OCI-LY3 (cell line): Measurements from ENCODE around the gene TSPAN9.

Source experiments
- EZH2phosphoT487 ChIP-seq: fragments of 200-600 bp; shearing (Covaris generic); IDR thresholded peaks from 2 replicates; pipeline ENCODE4 v1.6.1; 2018; ENCODE audit warnings: antibody characterized with exemption, mixed run types, low read depth
- TF ChIP-seq, protein P1 (sequence below): fragments of 200-600, 300-600 bp; sonication (generic); IDR thresholded peaks from 2 replicates; pipeline ENCODE4 v1.5.1; 2014; ENCODE audit warnings: antibody characterized with exemption, low read length, low read depth

DNA sequence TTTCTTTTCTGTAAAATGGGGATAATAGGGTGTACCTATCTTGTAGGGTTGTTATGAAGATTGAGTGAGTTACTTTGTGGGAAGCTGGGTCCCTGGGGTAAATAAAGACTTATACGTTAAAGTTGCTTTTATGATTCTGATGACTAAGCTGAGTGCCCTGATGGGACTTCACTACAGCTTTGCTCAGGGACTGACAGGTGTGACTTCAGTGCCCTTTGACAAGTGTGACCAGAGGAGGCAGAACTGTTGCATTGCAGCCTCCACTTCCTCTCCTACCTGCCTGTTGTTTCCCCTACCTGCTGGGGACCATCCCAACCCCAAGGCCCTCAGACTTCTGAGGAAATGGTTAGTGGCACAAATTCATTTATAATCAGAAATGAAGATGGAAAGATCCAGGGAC is 119.3 kb downstream of the TSPAN9 start:
- TF ChIP-seq, protein P1, sequence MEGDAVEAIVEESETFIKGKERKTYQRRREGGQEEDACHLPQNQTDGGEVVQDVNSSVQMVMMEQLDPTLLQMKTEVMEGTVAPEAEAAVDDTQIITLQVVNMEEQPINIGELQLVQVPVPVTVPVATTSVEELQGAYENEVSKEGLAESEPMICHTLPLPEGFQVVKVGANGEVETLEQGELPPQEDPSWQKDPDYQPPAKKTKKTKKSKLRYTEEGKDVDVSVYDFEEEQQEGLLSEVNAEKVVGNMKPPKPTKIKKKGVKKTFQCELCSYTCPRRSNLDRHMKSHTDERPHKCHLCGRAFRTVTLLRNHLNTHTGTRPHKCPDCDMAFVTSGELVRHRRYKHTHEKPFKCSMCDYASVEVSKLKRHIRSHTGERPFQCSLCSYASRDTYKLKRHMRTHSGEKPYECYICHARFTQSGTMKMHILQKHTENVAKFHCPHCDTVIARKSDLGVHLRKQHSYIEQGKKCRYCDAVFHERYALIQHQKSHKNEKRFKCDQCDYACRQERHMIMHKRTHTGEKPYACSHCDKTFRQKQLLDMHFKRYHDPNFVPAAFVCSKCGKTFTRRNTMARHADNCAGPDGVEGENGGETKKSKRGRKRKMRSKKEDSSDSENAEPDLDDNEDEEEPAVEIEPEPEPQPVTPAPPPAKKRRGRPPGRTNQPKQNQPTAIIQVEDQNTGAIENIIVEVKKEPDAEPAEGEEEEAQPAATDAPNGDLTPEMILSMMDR, result no peak
- no peak for TF ChIP-seq EZH2phosphoT487
